ENCODE data around the gene KCNH8.
"Not testable (repeated sequence)": the region's sequence is repeated elsewhere in the genome, so short reads cannot be mapped to it uniquely, and the experiment has no call there.

The KCNH8 gene

GRCh38 chr3:19173945-19174344 is 25.6 kb downstream of the KCNH8 start:
- DNase-seq (ENCODE audit: low spot score) = peak; percentile 9

GRCh38 chr3:19183584-19183983 is 35.3 kb downstream of the KCNH8 start:
- no peak for DNase-seq (ENCODE audit: low spot score)

GRCh38 chr3:19190126-19190525 is 41.8 kb downstream of the KCNH8 start:
- no peak for DNase-seq (ENCODE audit: low spot score)

GRCh38 chr3:19190602-19191001 is 42.3 kb downstream of the KCNH8 start:
- DNase-seq (ENCODE audit: low spot score) = no peak

GRCh38 chr3:19199131-19199530 is 50.8 kb downstream of the KCNH8 start:
- DNase-seq (ENCODE audit: low spot score) = no peak

- no peak for DNase-seq (ENCODE audit: low spot score)
These were observed 54.0 kb downstream of the KCNH8 start for GRCh38 chr3:19202303-19202702.

GRCh38 chr3:19202754-19203153 is 54.4 kb downstream of the KCNH8 start:
- DNase-seq (ENCODE audit: low spot score) = no peak

- no peak for DNase-seq (ENCODE audit: low spot score)
These were observed 58.2 kb downstream of the KCNH8 start for GRCh38 chr3:19206540-19206939.

- peak; percentile 30 for DNase-seq (ENCODE audit: low spot score)
These were observed 65.4 kb downstream of the KCNH8 start for GRCh38 chr3:19213603-19214220.

- no peak for DNase-seq (ENCODE audit: low spot score)
These were observed 67.1 kb downstream of the KCNH8 start for GRCh38 chr3:19215427-19215826.

- DNase-seq (ENCODE audit: low spot score) = no peak
These were observed 68.5 kb downstream of the KCNH8 start for GRCh38 chr3:19216669-19217337.

GRCh38 chr3:19220311-19220710 is 72.0 kb downstream of the KCNH8 start:
- DNase-seq (ENCODE audit: low spot score) = no peak

- no peak for DNase-seq (ENCODE audit: low spot score)
These were observed 72.8 kb downstream of the KCNH8 start for GRCh38 chr3:19221081-19221480.

- DNase-seq (ENCODE audit: low spot score) = no peak
These were observed 78.2 kb downstream of the KCNH8 start for GRCh38 chr3:19226479-19226878.

- no peak for DNase-seq (ENCODE audit: low spot score)
These were observed 79.9 kb downstream of the KCNH8 start for GRCh38 chr3:19228167-19228566.

- no peak for DNase-seq (ENCODE audit: low spot score)
These were observed 80.8 kb downstream of the KCNH8 start for GRCh38 chr3:19229086-19229485.

- not testable (repeated sequence) for DNase-seq (ENCODE audit: low spot score)
These were observed 81.6 kb downstream of the KCNH8 start for GRCh38 chr3:19229881-19230280.

GRCh38 chr3:19231792-19232461 is 83.6 kb downstream of the KCNH8 start:
- no peak for DNase-seq (ENCODE audit: low spot score)

GRCh38 chr3:19232566-19232965 is 84.3 kb downstream of the KCNH8 start:
- no peak for DNase-seq (ENCODE audit: low spot score)

- DNase-seq (ENCODE audit: low spot score) = not testable (repeated sequence)
These were observed 85.8 kb downstream of the KCNH8 start for GRCh38 chr3:19233882-19234784.

- no peak for DNase-seq (ENCODE audit: low spot score)
These were observed 99.8 kb downstream of the KCNH8 start for GRCh38 chr3:19248143-19248542.

- DNase-seq (ENCODE audit: low spot score) = no peak
These were observed 100.5 kb downstream of the KCNH8 start for GRCh38 chr3:19248767-19249166.

Measured in HuH-7 (cell line).